ENCODE data around the gene PRM1.

- TF ChIP-seq EZH2 (IDR thresholded peaks at IDR 0.05; ENCODE audit: borderline replicate concordance, low read depth, low read length, poor library complexity, severe bottlenecking) (no peak), CTCF (conservative IDR thresholded peaks at IDR 0.05; ENCODE audit: low read depth, low read length) (no peak)
Measured at GRCh38 chr16:11316331-11317015, 35.3 kb upstream of the PRM1 start.
